Uterus (tissue), 2 donors: ENCODE measurements around the gene UBP1.

Experiments
- CTCF ChIP-seq, 4 experiments: fragments of 200-600 bp in 2 of 4; fragments of 450-650 bp in 2 of 4; sonication (generic) in 2 of 4; IDR thresholded peaks; one replicate each; pipeline ENCODE4 v1.5.1; 2016 to 2019; ENCODE audit warnings: antibody characterized with exemption in 4 of 4, mild to moderate bottlenecking in 2 of 4, moderate library complexity in 1 of 4
- POLR2A ChIP-seq, 2 donors: fragments of 450-650 bp; IDR thresholded peaks; one replicate each; pipeline ENCODE4 v1.6.1; 2016; ENCODE audit warnings: antibody characterized with exemption in 2 of 2, mild to moderate bottlenecking in 1 of 2, moderate library complexity in 1 of 2

GRCh38 chr3:33437556-33438283 is 2.5 kb downstream of the UBP1 start:
- TF ChIP-seq CTCF (IDR thresholded peaks at IDR 0.05) (no peak), POLR2A (IDR thresholded peaks at IDR 0.05) (no peak)
